Kidney (tissue), 14 donors: ENCODE measurements around the gene TMEM178A. TPM values are rescaled to one million over a fixed set of nuclear protein-coding genes. Genes with fewer than 3 reads are reported as not detected.
A peak's percentile ranks its signal among the peaks of the same experiment; 100 is the strongest.

Source experiments
- DNase-seq, 5 donors: peaks; one replicate each; pipeline ENCODE4 v3.0.0-alpha.2; 2013 to 2020
- FAIRE-seq: peaks from 2 replicates; lab custom pipeline; 2012; peaks lifted over from hg19 to GRCh38; lab: Jason Lieb, UNC
- H3K27ac ChIP-seq, 2 donors: one replicate each; pipeline ENCODE4 v1.7.0; 2013; ENCODE audit warnings: low read depth in 2 of 2, low read length in 2 of 2, inconsistent platforms in 1 of 2
- H3K27me3 ChIP-seq: one replicate; pipeline ENCODE4 v1.7.1; 2013; ENCODE audit warnings: low read length, inconsistent platforms; ENCODE audit not compliant: control insufficient read depth, insufficient read depth
- H3K36me3 ChIP-seq, 3 donors: one replicate each; pipeline versions ENCODE4 v1.7.0 to v1.7.1; 2013; ENCODE audit warnings: low read length in 3 of 3, control low read depth in 1 of 3, inconsistent platforms in 1 of 3; ENCODE audit not compliant: insufficient read depth in 3 of 3, control insufficient read depth in 2 of 3
- H3K4me1 ChIP-seq, 3 donors: one replicate each; pipeline versions ENCODE4 v1.7.0 to v1.7.1; 2013; ENCODE audit warnings: low read length in 3 of 3, inconsistent platforms in 1 of 3, low read depth in 1 of 3; ENCODE audit not compliant: control insufficient read depth in 2 of 3, insufficient read depth in 2 of 3
- H3K4me3 ChIP-seq, 3 donors: one replicate each; pipeline versions ENCODE4 v1.7.0 to v1.8.1; 2013; ENCODE audit warnings: low read length in 3 of 3, control low read depth in 1 of 3, inconsistent platforms in 1 of 3
- H3K9ac ChIP-seq, 3 donors: one replicate each; pipeline versions ENCODE4 v1.7.0 to v1.7.1; 2013; ENCODE audit warnings: low read length in 3 of 3, control low read depth in 1 of 3, inconsistent platforms in 1 of 3
- H3K9me3 ChIP-seq, 3 donors: one replicate each; pipeline versions ENCODE4 v1.7.0 to v1.7.1; 2013; ENCODE audit warnings: low read length in 3 of 3, control low read depth in 1 of 3, inconsistent platforms in 1 of 3; ENCODE audit not compliant: control insufficient read depth in 2 of 3, insufficient read depth in 1 of 3
- intact Hi-C: fragments of 100-400 bp; cut with DNase I; formaldehyde crosslinking; loops from one replicate; pipeline ENCODE4 v1.11.1; 2022
- polyA plus RNA-seq: library from polyadenylated mRNA; stranded (reverse); fragments of 350-450 nt; fragmentation: Illumina TruSeq; extraction: RNeasy Lipid Tissue Mini Kit (QIAGEN cat#74804); gene quantifications from one replicate; pipeline ENCODE4 v1.2.3, GENCODE V29; 2014; ENCODE audit warnings: low read depth, low replicate concordance; ENCODE audit not compliant: insufficient read depth
- total RNA-seq: library from RNA; stranded (reverse); fragmentation: NEBNext Ultra II Directional; extraction: Animal tissue kit (Norgen Biotek cat#: 25700); gene quantifications from one replicate; pipeline ENCODE4 v1.2.1, GENCODE V29; 2021
- TF ChIP-seq, protein P1 (sequence below): IDR thresholded peaks from 3 replicates; pipeline ENCODE4 v1.5.1; 2012; ENCODE audit warnings: mild to moderate bottlenecking, moderate library complexity, borderline replicate concordance; ENCODE audit not compliant: insufficient read depth; ENCODE audit errors: extremely low read depth
- donor health status: control.
- donor health status: control.
- donor health status: control.
- donor health status: control.
- donor health status: control.
- donor health status: DM: yes; HTN: yes; CAD: no.
- donor health status: Normal renal cell carcinoma (clear cell type).

The TMEM178A gene
- total and polyA plus RNA-seq, 2 donors from 2014 or later, result 5.7 to 48.0 TPM

DNA sequence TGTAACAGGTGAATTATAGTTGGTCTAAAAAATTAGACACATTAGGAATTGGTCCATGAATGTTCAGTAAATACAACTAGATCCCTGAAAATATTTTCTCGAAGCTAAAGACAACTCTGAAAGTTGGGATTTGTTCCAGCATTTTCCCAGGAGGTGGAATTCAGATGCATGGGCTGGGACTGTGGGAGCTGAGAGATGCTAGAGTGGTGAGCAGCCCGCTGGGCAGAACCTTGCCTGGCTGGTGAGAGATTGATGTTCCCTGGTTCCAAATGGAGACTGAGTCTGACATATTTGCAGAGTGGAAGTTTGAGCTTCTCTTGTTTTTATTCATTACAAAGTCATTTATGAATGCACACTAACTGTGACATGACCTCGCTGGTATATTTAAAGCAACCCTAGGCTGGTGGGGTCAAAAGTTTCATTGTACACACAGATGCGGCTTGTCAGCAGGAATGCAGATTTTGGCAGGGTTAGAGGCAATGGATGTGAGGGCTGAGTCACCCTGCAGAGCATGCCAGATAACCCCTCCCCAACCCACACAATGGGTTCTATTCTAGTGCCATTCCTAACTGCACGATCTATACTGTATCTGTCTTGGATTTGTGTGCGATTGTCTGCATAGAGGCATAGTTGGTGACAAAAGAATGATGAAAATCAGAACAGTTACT, 23.5 kb upstream of the TMEM178A start:
- DNase-seq, result no peak
- TF ChIP-seq, protein P1, sequence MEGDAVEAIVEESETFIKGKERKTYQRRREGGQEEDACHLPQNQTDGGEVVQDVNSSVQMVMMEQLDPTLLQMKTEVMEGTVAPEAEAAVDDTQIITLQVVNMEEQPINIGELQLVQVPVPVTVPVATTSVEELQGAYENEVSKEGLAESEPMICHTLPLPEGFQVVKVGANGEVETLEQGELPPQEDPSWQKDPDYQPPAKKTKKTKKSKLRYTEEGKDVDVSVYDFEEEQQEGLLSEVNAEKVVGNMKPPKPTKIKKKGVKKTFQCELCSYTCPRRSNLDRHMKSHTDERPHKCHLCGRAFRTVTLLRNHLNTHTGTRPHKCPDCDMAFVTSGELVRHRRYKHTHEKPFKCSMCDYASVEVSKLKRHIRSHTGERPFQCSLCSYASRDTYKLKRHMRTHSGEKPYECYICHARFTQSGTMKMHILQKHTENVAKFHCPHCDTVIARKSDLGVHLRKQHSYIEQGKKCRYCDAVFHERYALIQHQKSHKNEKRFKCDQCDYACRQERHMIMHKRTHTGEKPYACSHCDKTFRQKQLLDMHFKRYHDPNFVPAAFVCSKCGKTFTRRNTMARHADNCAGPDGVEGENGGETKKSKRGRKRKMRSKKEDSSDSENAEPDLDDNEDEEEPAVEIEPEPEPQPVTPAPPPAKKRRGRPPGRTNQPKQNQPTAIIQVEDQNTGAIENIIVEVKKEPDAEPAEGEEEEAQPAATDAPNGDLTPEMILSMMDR, result no peak
- Histone ChIP-seq H3K4me3 (no peak overlapping the region), H3K9ac (no peak overlapping the region), H3K36me3 (no peaks in the 10 kb centered on the region), H3K9me3 (no peaks in the 10 kb centered on the region), H3K27me3 (no peaks in the 10 kb centered on the region), H3K4me1 (peaks cover 0 to 2% (median 0%) of the 10 kb centered on the region in 3 donors), H3K27ac (no peak overlapping the region)
- FAIRE-seq, result no peak
- intact Hi-C loops, result no loop called here

DNA sequence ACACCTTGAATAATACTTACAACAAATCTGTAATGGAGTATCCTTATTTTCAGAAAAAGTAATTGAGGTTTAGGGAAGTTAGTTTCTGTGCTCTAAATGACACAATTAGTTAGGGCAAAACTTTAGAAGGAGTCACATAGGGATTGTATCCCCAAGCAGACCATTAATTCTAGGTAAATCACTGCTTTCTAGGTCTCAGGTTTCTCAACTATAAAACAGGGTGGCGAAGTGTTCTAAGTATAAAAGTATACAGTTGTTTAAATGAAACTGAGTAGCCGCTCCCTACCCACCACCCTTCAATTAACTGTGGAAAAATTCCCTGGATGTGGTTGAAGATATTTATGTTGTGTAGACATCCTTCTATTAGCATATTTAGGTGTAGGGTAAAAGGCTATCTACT, 19.9 kb upstream of the TMEM178A start:
- TF ChIP-seq, protein P1, result no peak
- Histone ChIP-seq H3K9ac (no peak overlapping the region), H3K4me1 (peaks cover 0 to 2% (median 0%) of the 10 kb centered on the region in 3 donors), H3K27ac (no peak overlapping the region), H3K27me3 (no peaks in the 10 kb centered on the region), H3K36me3 (no peaks in the 10 kb centered on the region), H3K9me3 (no peaks in the 10 kb centered on the region), H3K4me3 (no peak overlapping the region)
- intact Hi-C loops, result no loop called here
- DNase-seq (peak in 2 of 5 donors; percentile 53 to 70), FAIRE-seq (no peak)

DNA sequence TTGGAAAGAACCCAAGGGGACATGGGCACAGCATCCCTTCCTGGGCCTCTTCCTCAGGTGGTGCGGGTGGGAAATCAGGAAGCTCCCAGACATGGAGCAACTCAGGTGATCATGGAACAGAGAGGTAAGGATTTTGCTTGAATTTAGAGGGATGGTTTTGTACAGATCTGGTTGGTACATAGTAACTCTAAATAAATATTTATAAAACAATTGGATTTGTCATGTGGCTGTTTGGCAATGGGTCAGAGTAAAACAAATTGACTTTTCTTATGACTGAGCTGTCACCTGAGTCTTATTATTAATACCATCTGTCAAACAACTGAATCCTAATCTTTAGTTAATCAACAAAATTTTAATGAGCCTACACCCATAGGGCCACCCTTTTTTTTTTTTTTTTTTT, 19.4 kb upstream of the TMEM178A start:
- peaks cover 0 to 2% (median 0%) of the 10 kb centered on the region in 3 donors for H3K4me1 ChIP-seq
- H3K9me3 ChIP-seq, result no peaks in the 10 kb centered on the region
- intact Hi-C loops, result no loop called here
- H3K4me3 ChIP-seq, result no peak overlapping the region
- FAIRE-seq, result no peak
- H3K27ac ChIP-seq, result no peak overlapping the region
- TF ChIP-seq, protein P1, result no peak
- DNase-seq, result no peak
- no peak overlapping the region for H3K9ac ChIP-seq
- H3K27me3 ChIP-seq, result no peaks in the 10 kb centered on the region
- no peaks in the 10 kb centered on the region for H3K36me3 ChIP-seq
